ENCODE measurements around the gene FMN1.

Gene FMN1

DNA sequence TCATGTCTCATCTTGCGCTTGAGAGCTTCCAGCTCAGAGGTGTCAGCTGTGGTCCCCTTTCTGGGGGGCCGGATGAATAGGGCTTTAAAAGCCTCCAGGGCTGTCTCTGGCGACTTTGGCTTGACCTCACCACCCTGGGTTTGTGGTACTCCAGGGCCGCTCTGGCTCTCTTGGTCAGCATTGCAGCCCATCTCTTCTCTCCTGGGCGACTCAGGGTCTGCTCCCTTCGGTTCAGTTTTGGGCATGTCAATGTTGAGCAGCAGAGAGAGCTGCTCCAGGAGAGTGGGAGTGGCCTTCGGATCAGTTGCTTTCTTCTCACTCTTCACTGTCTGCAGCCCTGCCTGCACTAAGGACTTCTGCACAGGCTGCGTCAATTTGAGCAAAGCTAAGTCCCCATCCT lies 127.9 kb downstream of the FMN1 start:
- DNase-seq (ENCODE audit: low read depth in 2 of 2, low spot score in 1 of 2) = no peak

DNA sequence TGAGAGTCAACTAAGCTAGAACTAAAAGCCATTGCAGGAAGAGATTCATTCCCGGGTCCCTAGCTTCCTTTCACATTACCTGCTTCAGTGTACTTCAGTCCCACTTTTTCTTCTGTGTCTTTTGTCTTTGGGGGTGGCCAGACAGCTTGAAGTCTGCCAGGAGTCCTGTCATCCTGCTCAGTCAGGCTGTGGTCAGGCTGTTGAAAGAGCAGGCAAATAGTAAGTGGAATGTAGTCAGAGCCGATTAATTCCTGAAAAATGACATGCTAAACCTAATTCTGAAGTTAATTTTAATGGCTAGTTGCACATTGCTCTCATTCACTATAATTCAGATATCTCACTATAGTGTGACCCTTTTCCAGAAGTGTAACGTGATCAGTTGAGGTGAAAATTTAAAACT lies 129.6 kb downstream of the FMN1 start:
- DNase-seq (ENCODE audit: low read depth in 2 of 2, low spot score in 1 of 2) = no peak

DNA sequence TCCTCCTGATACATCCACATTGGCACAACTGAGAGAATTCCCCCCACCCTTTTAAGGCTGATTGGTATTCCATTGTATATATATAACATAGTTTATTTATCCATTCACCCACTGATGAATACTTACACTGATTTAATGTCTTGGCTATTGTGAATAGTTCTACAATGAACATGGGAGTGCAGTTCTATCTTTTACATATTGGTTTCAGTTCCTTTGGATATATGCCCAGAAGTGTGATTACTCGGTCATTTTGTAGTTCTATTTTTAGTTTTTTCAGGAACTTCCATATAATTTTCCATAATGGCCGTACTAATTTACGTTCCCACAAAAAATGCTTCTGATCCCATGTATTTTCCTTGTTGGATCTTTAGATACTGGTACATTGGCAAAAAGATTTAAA lies 135.3 kb downstream of the FMN1 start:
- DNase-seq (ENCODE audit: low read depth in 2 of 2, low spot score in 1 of 2) = no peak

DNA sequence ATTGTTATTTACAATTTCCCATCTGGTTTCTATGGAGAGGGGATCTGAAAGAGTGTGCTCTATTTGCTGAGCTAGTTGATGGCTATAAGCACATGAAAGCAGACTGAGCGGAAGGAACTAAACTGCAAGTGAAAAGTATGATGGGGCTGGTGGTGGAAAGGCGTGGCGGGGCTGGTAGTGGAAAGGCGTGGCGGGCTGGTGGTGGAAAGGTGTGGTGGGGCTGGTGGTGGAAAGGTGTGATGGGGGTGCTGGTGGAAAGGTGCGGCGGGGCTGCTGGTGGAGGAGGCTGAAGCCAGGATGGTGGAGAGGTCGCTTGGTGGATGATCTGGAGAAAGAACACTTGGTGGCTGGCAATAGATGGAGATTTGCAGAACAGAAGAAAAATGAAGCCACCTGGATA lies 136.7 kb downstream of the FMN1 start:
- no peak for DNase-seq (ENCODE audit: low read depth in 2 of 2, low spot score in 1 of 2)

DNA sequence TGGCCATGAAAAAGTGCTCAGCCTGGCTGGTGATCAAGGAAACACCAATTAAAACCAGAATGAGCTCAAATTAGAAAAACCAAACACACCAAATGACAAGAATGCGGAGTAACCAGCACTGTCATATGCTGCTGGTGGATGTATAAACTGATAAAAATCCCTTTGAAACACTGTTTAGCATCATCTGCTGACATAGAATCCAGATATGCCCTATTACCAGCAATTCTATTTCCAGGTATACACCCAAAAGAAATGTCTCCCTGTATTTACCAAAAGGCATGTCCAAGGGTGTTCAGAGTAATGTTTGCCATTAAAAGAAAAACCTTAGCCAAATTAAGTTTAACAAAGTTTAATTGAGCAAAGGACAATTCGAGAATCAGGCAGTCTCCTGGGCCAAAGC lies 138.6 kb downstream of the FMN1 start:
- DNase-seq (ENCODE audit: low read depth in 2 of 2, low spot score in 1 of 2) = no peak

DNA sequence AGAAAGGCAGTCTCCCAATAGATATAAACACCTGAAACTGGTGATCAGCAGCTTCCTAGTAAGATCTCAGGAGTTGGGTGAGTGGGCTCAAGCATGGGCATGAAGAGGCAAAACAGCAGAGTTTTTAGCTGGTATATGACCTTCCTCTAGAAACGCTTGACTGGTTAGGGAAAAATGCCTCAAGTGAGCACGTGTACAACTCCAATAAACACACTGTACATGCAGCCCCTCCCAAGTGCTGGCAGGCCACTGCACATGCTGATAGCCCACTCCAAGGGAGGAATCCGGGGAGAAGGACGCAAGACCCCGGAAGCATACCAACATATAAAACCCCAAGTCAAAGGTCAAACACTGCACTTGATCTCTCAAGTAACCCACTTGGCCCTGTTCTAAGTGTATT lies 143.0 kb downstream of the FMN1 start:
- no peak for DNase-seq (ENCODE audit: low read depth in 2 of 2, low spot score in 1 of 2)

DNA sequence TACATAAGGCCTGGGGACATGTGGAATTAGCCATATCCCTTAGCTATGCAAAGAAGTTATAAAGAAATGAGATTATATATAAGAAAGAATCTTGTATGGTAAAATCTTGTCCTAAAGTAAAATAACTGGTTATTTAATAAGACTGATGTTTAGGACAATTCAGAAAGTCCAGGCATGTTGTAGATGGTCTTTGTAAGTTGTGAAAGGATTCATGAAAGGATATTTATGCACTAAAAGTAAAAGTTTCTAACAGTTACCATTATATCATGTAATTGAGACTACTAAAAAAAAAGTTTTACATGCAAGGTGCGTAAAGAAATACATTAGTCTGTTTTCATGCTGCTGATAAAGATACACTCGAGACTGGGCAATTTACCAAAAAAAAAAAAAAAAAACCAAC lies 146.3 kb downstream of the FMN1 start:
- DNase-seq (ENCODE audit: low read depth in 2 of 2, low spot score in 1 of 2) = no peak

DNA sequence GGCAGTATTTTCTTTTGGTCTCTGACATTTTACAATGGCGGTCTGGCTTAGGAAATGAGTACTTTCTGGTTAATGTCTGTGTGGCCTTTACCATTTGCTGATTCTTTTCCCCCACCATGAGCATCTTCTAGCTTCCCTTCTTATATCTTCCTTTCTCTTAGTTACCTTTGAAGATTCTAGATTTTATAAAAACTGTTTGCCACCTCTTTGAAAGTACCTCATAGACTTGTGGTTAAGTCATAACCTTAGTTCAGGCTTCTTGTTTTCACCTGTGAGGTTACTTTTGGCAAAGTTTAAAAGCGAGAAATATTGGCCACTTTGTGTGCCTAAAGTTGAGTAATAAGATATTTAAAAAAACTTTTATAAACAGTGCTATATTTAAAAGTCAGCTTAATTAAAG lies 147.4 kb downstream of the FMN1 start:
- no peak for DNase-seq (ENCODE audit: low read depth in 2 of 2, low spot score in 1 of 2)

DNA sequence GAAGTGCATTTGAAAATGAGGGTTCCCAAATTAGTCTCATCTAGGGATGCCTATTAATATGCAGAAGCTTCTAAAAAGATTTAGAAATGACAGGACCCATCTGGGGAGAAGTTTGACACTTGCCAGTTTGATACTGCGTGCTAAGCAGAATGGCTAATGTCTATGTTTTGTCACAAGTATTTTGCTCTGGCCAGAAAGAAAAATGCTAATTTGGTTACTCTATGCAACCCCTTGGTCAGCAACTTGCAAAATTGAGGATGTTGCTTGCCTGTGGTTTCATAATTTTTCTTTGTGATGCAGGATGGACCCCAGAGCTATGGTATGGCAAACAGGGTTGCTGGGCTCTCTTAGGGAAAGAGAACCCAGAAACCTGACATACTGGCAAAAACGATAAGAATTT lies 148.2 kb downstream of the FMN1 start:
- DNase-seq (ENCODE audit: low read depth in 2 of 2, low spot score in 1 of 2) = no peak

DNA sequence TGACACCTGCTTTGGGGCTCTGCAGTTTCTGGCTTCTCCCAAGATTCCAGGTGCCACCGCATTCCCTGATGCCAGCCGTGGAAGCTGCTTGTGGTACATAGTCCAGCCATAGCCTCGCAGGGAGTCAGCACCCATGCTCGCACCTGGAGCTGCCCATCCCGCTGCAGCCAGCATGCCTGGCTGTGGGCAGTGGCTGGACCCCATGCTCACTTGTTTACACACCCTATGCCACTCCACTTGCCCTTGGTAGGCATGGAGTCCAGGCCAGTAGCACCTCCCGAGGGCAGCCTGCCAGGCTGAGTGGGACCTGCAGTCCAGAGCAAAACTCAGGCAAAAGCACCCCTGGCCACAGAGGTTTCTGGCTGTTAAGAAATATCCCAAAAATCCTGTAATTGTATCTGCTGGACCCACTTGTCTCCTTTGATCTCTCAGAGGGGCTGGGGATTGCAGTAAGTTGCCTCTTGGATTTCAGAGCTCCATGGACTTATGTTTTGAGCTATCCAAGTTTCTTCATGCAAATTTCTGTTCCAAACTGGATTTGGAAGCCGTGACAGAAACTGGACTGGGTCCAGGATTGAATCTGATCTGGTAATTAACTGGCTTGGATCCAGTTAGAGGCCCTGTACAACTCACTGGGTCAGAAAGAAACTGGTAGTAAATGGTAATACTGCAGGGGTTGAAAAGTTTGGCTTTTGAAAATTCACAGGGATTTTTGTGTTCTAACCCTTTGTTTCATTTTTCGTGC lies 149.3 kb downstream of the FMN1 start:
- no peak for DNase-seq (ENCODE audit: low read depth in 2 of 2, low spot score in 1 of 2)

DNA sequence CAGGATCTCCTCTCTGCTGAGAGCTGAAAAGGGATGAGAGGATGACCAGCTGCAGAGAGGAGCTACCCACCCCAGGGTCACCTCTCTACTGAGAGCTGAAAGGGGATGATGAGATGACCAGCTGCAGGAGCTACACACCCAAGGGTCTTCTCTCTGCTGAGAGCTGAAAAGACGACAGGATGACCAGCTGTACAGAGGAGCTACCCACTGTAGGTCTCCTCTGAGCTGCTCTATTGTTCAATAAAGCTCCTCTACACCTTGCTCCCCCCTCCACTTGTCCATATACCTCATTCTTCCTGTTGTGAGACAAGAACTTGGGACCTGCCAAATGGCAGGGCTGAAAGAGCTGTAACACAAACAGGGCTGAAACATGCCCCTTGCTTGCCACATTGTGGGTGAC lies 149.9 kb downstream of the FMN1 start:
- no peak for DNase-seq (ENCODE audit: low read depth in 2 of 2, low spot score in 1 of 2)

DNA sequence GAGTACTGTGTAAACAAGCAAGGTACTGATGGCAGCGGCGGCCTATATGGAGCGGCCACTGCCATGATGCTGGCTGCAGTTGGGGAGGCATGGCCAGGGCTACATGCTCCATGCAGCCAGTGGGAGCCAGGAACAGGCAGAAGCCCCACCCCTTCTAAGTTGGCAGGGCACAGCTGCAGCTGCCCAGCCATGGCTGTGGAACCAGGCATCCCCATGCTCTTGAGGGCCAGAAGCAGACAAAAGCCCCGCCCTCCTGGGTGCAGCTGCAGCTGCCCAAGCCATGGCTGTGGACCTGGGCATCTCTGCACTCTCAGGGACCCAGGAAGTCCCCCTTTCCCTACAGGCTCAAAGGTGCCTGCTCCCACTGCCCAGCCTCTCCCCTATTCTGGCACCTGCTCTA lies 150.9 kb downstream of the FMN1 start:
- DNase-seq (ENCODE audit: low read depth in 2 of 2, low spot score in 1 of 2) = no peak

DNA sequence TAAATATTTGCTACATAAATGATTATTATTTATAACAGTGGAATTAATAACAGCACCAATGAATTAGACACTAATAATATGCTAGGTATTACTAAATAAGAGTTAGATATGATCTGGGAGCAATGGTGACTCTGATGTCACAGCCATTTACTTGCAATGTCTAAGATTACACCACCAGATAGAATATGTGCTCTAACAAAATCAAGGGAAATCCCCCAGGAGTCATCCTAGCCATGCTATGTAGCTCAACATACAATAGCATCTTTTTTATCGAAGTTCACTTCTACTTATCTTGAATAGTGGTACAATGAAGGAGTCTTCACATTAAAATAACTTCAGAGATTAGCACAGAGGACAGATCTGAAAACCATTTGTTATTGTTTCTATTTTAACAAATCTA lies 154.0 kb downstream of the FMN1 start:
- DNase-seq (ENCODE audit: low read depth in 2 of 2, low spot score in 1 of 2) = no peak

DNA sequence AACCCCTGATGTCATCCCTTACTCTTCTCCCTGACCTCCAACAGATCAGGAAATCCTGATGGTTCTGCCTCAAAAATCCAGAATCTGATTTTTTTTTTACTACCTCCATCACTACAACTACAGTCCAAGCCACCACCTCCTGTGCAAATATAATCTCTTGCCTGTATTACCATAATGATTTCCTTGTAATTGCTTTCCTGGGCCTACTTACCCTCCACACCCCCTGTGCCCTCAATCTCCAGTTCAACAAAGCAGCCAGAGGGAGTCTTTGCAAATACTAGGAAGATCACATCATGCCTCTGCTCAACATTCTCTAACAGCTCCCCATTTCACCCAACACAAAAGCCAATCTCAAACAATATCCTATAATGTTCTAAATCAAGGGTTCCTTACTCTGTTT lies 159.9 kb downstream of the FMN1 start:
- DNase-seq (ENCODE audit: low read depth in 2 of 2, low spot score in 1 of 2) = no peak

DNA sequence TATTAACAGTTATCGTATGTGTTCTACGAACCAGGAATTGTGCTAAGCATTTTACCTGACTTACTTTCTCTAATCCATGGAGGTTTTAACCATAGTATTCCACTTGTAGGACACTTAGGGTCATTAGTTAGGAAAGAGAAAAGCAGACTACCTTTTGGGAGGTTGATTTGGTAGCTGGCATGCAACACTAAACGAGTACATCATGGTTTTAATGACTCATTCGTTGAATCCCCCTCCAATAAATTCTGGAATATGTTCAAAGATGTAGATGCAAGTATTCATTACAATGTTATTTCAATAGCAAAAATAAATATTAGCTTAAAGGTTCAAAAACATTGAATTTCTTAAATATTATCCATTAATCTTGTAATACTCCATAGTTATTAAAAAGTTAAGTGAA lies 162.5 kb downstream of the FMN1 start:
- no peak for DNase-seq (ENCODE audit: low read depth in 2 of 2, low spot score in 1 of 2)

DNA sequence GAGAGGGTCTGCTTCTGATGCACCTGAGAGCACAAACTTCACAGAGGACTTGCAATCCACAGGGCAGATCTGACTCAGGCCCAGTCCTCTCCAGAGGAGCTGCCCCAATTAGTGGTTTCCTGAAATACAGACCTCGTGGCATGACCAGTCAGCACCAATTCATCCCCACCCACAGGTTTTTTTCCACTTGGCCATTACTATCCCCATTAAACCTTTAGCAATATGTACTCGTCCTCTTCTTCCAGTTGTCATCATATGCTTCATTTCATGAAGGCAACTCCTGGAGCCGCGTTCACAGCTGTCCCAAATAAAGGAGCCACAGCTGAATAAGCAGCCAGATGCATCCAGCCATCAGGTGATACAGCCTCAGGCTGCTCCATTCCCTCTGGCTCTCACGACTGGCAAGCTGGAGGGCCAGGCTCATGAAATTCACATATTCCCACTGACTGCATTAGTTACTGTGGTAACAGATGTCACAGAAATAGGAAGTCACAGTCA lies 163.1 kb downstream of the FMN1 start:
- no peak for DNase-seq (ENCODE audit: low read depth in 2 of 2, low spot score in 1 of 2)

DNA sequence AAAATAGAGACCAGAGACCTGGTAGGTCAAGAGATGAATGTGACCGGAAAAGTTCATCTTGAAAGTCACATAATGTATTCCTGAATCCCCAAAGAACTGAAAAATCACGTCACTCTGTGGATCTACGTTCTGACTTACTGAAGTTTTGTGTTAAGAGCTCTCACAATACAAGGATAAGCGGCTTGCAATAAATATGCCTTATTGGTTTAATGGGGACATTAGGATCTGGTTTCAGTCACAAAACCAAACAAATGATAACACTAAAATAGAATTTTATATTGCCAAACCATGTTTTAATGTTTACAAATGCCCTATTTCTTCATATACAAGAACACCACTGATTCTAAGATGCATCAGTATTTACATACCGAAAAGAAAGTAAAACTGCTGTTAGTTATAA lies 164.2 kb downstream of the FMN1 start:
- no peak for DNase-seq (ENCODE audit: low read depth in 2 of 2, low spot score in 1 of 2)

DNA sequence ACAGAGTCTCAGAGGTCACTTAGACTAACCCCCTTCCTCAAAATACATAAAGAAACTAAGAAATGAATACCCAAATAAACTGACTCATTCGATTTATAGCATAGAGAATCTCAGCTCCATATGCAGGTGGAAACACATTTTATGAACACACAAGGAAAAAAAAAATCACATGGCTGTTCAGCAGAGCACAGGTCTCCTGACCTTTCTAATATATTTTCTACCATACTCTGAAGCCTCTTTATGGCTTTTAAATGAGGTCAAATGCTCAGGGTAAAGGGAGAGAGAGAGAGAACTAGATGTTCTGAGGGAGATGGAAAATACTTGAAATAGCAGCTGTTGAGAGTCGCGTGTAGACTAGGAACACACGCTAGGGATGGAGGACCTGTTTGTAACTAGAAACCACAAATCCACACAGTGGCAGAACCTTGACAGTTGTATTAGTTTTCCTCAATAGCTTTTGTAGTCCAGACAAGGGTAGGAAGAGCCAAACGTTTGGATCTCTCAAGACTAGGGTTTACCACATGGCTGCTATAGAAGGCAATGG lies 165.3 kb downstream of the FMN1 start:
- no peak for DNase-seq (ENCODE audit: low read depth in 2 of 2, low spot score in 1 of 2)

DNA sequence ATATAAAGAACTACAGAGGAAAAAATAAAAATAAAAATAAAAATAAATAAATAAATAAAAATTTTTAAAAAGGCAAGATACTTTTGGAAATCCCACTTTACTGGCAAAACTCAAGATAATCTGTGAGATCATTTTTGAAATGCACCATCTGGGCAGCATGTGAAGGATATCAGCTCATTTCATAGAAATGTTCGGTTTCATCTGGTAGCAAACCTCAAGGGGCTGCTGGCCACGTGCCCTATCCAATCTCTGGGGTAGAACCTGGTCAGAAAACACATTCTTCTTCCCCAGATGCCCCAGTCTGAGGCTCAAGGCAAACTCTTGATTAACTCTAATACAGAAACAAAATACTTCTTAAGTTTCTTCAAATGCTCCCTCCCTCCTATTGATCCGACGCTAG lies 166.0 kb downstream of the FMN1 start:
- no peak for DNase-seq (ENCODE audit: low read depth in 2 of 2, low spot score in 1 of 2)

DNA sequence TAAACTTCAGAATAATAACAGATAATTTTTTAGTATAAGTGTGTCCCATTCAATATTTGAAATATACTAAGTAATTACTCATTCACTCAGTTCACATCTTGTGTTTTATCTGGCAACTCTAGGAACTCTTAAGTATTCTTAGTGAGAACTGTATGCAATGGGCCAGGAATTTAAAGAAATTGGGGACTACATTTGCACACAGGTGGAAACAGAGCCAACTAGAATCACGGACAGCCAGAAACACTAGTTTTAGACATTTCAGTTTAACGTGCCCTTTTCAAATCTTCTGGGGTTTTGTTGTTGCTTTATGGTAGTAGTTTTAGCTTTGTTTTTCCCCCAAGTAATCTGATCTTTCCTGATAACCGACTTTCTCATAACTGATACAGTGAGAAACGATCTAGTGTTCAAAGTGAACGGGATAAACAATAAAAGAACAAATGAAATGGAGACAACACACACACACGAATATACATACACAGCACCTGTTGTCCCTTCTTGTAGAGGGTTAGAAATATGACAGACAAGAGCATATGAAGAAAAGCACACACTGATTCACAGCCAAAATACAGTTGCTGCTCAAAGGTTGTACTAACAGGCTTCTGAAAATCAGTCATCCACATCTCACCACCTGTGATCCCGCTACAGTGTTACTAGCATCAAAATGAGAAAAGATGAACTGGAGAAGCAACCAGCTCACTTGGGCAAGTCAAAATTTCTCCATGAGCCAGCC lies 167.0 kb downstream of the FMN1 start:
- DNase-seq (ENCODE audit: low read depth in 2 of 2, low spot score in 1 of 2) = no peak

DNA sequence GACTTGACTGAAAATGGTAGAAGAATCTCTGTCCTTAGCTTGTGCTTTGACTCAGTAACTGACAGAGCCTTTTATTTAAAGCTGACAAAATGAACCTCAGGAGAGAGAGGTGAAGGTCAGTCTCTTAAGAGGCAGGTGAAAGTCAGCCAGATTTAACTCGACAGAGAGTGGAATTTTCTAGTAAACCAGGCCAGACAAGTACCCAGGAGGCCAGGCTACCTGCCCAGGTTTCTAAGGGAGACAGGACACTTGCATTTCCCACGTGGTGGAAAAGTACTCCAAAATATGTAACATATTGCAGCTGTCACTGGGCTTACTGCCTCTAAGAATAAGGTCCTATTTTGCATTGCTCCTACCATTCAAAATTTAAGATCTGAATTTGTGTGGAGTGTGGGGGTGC lies 167.9 kb downstream of the FMN1 start:
- no peak for DNase-seq (ENCODE audit: low read depth in 2 of 2, low spot score in 1 of 2)

DNA sequence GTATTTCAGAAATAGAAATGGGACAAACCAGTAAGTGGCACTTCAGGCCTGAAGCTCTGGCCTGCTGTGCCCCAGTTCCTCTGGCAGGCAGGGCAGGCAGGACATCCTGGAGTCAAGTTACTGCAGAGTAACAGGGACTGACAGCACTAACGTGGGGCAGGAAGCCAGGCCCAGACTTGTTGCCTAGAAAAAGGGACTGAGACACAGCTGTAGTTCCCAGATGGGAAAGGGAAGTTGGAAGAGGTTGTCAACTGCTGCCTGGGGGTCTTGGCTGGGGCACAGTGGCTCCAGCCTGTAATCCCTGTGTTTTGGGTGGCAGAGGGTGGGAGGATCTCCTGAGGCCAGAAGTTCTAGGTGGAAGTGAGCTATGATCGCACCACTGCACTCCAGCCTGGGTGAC lies 171.9 kb downstream of the FMN1 start:
- no peak for DNase-seq (ENCODE audit: low read depth in 2 of 2, low spot score in 1 of 2)
